ENCODE results near the gene SERGEF.

GRCh38 chr11:17821648-17822400, 191.0 kb downstream of the SERGEF start:
- TF ChIP-seq CTCF (conservative IDR thresholded peaks at IDR 0.05 in 1 of 2, IDR thresholded peaks at IDR 0.05 in 1 of 2; ENCODE audit: extremely low read depth in 1 of 2, insufficient read depth in 1 of 2, low read depth in 1 of 2, low read length in 2 of 2) (no peak), EZH2 (IDR thresholded peaks at IDR 0.05; ENCODE audit: borderline replicate concordance, low read length) (no peak)

All from mammary epithelial cell (primary cell).